Glomerular endothelial cell (primary cell): ENCODE measurements around the gene VEZT. TPM values are rescaled to one million over a fixed set of nuclear protein-coding genes. Genes with fewer than 3 reads are reported as not detected.

ENCODE experiments used
- DNase-seq: peaks from one replicate; pipeline ENCODE4 v3.0.0-alpha.2; 2011; ENCODE audit warnings: low read depth, low spot score; ENCODE audit errors: extremely low read depth
- total RNA-seq: library from RNA; depleted of rRNA; stranded (reverse); fragments of >200 nt; gene quantifications from 2 replicates; pipeline ENCODE4 v1.2.3, GENCODE V29; 2015

Gene VEZT
- total RNA-seq, 1 donor from 2014 or later: 70.5 TPM

GRCh38 chr12:95197636-95198035, 20.0 kb upstream of the VEZT start:
- DNase-seq: no peak

- no peak for DNase-seq
Observed at GRCh38 chr12:95198914-95199313, 18.7 kb upstream of the VEZT start.

- no peak for DNase-seq
Observed at GRCh38 chr12:95200128-95200894, 17.3 kb upstream of the VEZT start.

- DNase-seq: no peak
Observed at GRCh38 chr12:95201056-95201670, 16.4 kb upstream of the VEZT start.

GRCh38 chr12:95202691-95203486, 14.7 kb upstream of the VEZT start:
- DNase-seq: no peak

- DNase-seq: no peak
Observed at GRCh38 chr12:95203487-95204030, 14.0 kb upstream of the VEZT start.

GRCh38 chr12:95204141-95204866, 13.3 kb upstream of the VEZT start:
- DNase-seq: no peak

- no peak for DNase-seq
Observed at GRCh38 chr12:95205016-95205624, 12.5 kb upstream of the VEZT start.

- no peak for DNase-seq
Observed at GRCh38 chr12:95205685-95206084, 11.9 kb upstream of the VEZT start.

GRCh38 chr12:95206916-95207315, 10.7 kb upstream of the VEZT start:
- DNase-seq: no peak

GRCh38 chr12:95207407-95207806, 10.2 kb upstream of the VEZT start:
- no peak for DNase-seq

- DNase-seq: no peak
Observed at GRCh38 chr12:95208678-95209077, 8.9 kb upstream of the VEZT start.

- DNase-seq: no peak
Observed at GRCh38 chr12:95212586-95212985, 5.0 kb upstream of the VEZT start.

- no peak for DNase-seq
Observed at GRCh38 chr12:95213119-95213518, 4.5 kb upstream of the VEZT start.

GRCh38 chr12:95213928-95214327, 3.7 kb upstream of the VEZT start:
- DNase-seq: no peak

- no peak for DNase-seq
Observed at GRCh38 chr12:95214466-95214865, 3.1 kb upstream of the VEZT start.

- no peak for DNase-seq
Observed at GRCh38 chr12:95215949-95216348, 1.7 kb upstream of the VEZT start.

- DNase-seq: no peak
Observed at GRCh38 chr12:95216711-95217376, 763 bp upstream of the VEZT start.

GRCh38 chr12:95218150-95219133, 835 bp downstream of the VEZT start:
- DNase-seq: no peak
